H9 (cell line): Measurements from ENCODE around the gene GPRASP3. TPM values are rescaled to one million over a fixed set of nuclear protein-coding genes. Genes with fewer than 3 reads are reported as not detected.

Experiments used
- DNase-seq: peaks from one replicate; pipeline ENCODE4 v3.0.0-alpha.2; 2017
- H2AFZ ChIP-seq: one replicate; pipeline ENCODE4 v1.6.1; 2013; ENCODE audit warnings: mild to moderate bottlenecking, low read length, control low read depth, moderate library complexity
- H2AK5ac ChIP-seq: 2 replicates; pipeline ENCODE4 v1.6.1; 2013; ENCODE audit warnings: low read length, control low read depth, mixed read lengths; ENCODE audit not compliant: insufficient read length
- H2BK120ac ChIP-seq: one replicate; pipeline ENCODE4 v1.6.1; 2013; ENCODE audit warnings: low read depth, mild to moderate bottlenecking, low read length, control low read depth, inconsistent platforms; ENCODE audit not compliant: poor library complexity, severe bottlenecking
- H2BK12ac ChIP-seq: 2 replicates; pipeline ENCODE4 v1.6.1; 2013; ENCODE audit warnings: low read length, control low read depth, mixed read lengths, low read depth; ENCODE audit not compliant: insufficient read length
- H2BK15ac ChIP-seq: 2 replicates; pipeline ENCODE4 v1.6.1; 2013; ENCODE audit warnings: low read depth, low read length, control low read depth
- H2BK20ac ChIP-seq: one replicate; pipeline ENCODE4 v1.6.1; 2013; ENCODE audit warnings: low read depth, mild to moderate bottlenecking, low read length, control low read depth, inconsistent platforms; ENCODE audit not compliant: poor library complexity, severe bottlenecking
- H2BK5ac ChIP-seq: 2 replicates; pipeline ENCODE4 v1.6.1; 2013; ENCODE audit warnings: low read length, control low read depth, mixed read lengths; ENCODE audit not compliant: insufficient read length
- H3K14ac ChIP-seq: 2 replicates; pipeline ENCODE4 v1.6.1; 2013; ENCODE audit warnings: low read length, control low read depth; ENCODE audit not compliant: insufficient read depth
- H3K18ac ChIP-seq: 2 replicates; pipeline ENCODE4 v1.6.1; 2013; ENCODE audit warnings: low read depth, mild to moderate bottlenecking, mixed read lengths, low read length, control low read depth; ENCODE audit not compliant: insufficient read length
- H3K23ac ChIP-seq: 2 replicates; pipeline ENCODE4 v1.6.1; 2013; ENCODE audit warnings: low read length, control low read depth, mixed read lengths, low read depth; ENCODE audit not compliant: insufficient read length
- H3K23me2 ChIP-seq: 2 replicates; pipeline ENCODE4 v1.6.1; 2013; ENCODE audit warnings: low read depth, mild to moderate bottlenecking, mixed read lengths, low read length, control low read depth; ENCODE audit not compliant: insufficient read length, poor library complexity, severe bottlenecking
- H3K27ac ChIP-seq: 2 replicates; pipeline ENCODE4 v1.5.1; 2013; ENCODE audit warnings: low read length, control low read depth, mixed read lengths, low read depth; ENCODE audit not compliant: insufficient read length
- H3K27me3 ChIP-seq: 2 replicates; pipeline ENCODE4 v1.6.1; 2013; ENCODE audit warnings: low read length, control low read depth, inconsistent platforms; ENCODE audit not compliant: insufficient read depth
- H3K4ac ChIP-seq: 2 replicates; pipeline ENCODE4 v1.6.1; 2013; ENCODE audit warnings: low read depth, mild to moderate bottlenecking, control low read depth, inconsistent platforms, low read length, moderate library complexity
- H3K4me1 ChIP-seq: 2 replicates; pipeline ENCODE4 v1.6.1; 2013; ENCODE audit warnings: low read length, control low read depth, inconsistent platforms; ENCODE audit not compliant: insufficient read depth
- H3K4me2 ChIP-seq: 2 replicates; pipeline ENCODE4 v1.6.1; 2013; ENCODE audit warnings: low read length, control low read depth, mixed read lengths; ENCODE audit not compliant: insufficient read length, insufficient read depth
- H3K56ac ChIP-seq: 2 replicates; pipeline ENCODE4 v1.6.1; 2013; ENCODE audit warnings: low read depth, mild to moderate bottlenecking, mixed read lengths, low read length, control low read depth; ENCODE audit not compliant: insufficient read length
- H3K79me1 ChIP-seq: 2 replicates; pipeline ENCODE4 v1.6.1; 2013; ENCODE audit warnings: low read depth, mild to moderate bottlenecking, moderate library complexity, low read length, control low read depth, inconsistent platforms; ENCODE audit not compliant: insufficient read depth, poor library complexity, severe bottlenecking
- H3K79me2 ChIP-seq: 2 replicates; pipeline ENCODE4 v1.6.1; 2013; ENCODE audit warnings: low read length, control low read depth, inconsistent platforms; ENCODE audit not compliant: insufficient read depth
- H3K9ac ChIP-seq: 2 replicates; pipeline ENCODE4 v1.6.1; 2013; ENCODE audit warnings: low read length, control low read depth, mixed read lengths; ENCODE audit not compliant: insufficient read length; ENCODE audit errors: extremely low read depth
- H3K9me3 ChIP-seq: one replicate; pipeline ENCODE4 v1.6.1; 2013; ENCODE audit warnings: low read depth, low read length, inconsistent platforms; ENCODE audit not compliant: control insufficient read depth
- H3T11ph ChIP-seq: one replicate; pipeline ENCODE4 v1.6.1; 2013; ENCODE audit warnings: mild to moderate bottlenecking, low read length, control low read depth, inconsistent platforms
- H4K20me1 ChIP-seq: one replicate; pipeline ENCODE4 v1.6.1; 2013; ENCODE audit not compliant: control insufficient read depth, insufficient read length, insufficient read depth
- H4K5ac ChIP-seq: 2 replicates; pipeline ENCODE4 v1.6.1; 2013; ENCODE audit warnings: low read depth, mild to moderate bottlenecking, mixed read lengths, low read length, control low read depth; ENCODE audit not compliant: insufficient read length
- H4K8ac ChIP-seq: replicated peaks from 2 replicates; pipeline ENCODE4 v1.6.1; 2013; ENCODE audit warnings: low read length, control low read depth, mixed read lengths, low read depth; ENCODE audit not compliant: insufficient read length
- H4K91ac ChIP-seq: 2 replicates; pipeline ENCODE4 v1.6.1; 2013; ENCODE audit warnings: low read depth, mild to moderate bottlenecking, moderate library complexity, mixed read lengths, low read length, control low read depth; ENCODE audit not compliant: insufficient read length
- H3K27ac Mint-ChIP-seq, 3 experiments: 2 replicates in 2 of 3; 3 replicates in 1 of 3; pipeline ENCODE4 v1.8.0; 2020 to 2021; ENCODE audit warnings: mixed read lengths in 3 of 3, mild to moderate bottlenecking in 1 of 3, moderate library complexity in 1 of 3
- H3K27me3 Mint-ChIP-seq: 2 replicates; pipeline ENCODE4 v1.8.0; 2021; ENCODE audit warnings: low read depth, mild to moderate bottlenecking, moderate library complexity, mixed read lengths
- H3K36me3 Mint-ChIP-seq, 3 experiments: 2 replicates in 2 of 3; 3 replicates in 1 of 3; pipeline ENCODE4 v1.8.0; 2020 to 2021; ENCODE audit warnings: low read depth in 3 of 3, mixed read lengths in 3 of 3; ENCODE audit not compliant: insufficient read depth in 1 of 3
- H3K4me1 Mint-ChIP-seq, 2 experiments: 2 replicates each; pipeline ENCODE4 v1.8.0; 2020; ENCODE audit warnings: mixed read lengths in 2 of 2
- H3K4me3 Mint-ChIP-seq, 2 experiments: 2 replicates in 1 of 2; 3 replicates in 1 of 2; pipeline ENCODE4 v1.8.0; 2020 to 2021; ENCODE audit warnings: mild to moderate bottlenecking in 2 of 2, mixed read lengths in 2 of 2, moderate library complexity in 1 of 2
- H3K9me3 Mint-ChIP-seq, 2 experiments: 2 replicates in 1 of 2; 3 replicates in 1 of 2; pipeline ENCODE4 v1.8.0; 2020; ENCODE audit warnings: mild to moderate bottlenecking in 2 of 2, mixed read lengths in 2 of 2, moderate library complexity in 1 of 2
- CTCF ChIP-seq: fragments of 200-600 bp; sonication (generic); conservative IDR thresholded peaks from 3 replicates; pipeline ENCODE4 v1.8.0; 2021; ENCODE audit warnings: antibody characterized with exemption, mild to moderate bottlenecking
- WGBS: extraction: QIAGEN DNeasy Blood & Tissue Kit; methylation state at CpG from one replicate; pipeline ENCODE4 v1.1.7; 2013; ENCODE audit warnings: missing lambda C conversion rate, low lambda C conversion rate, mixed read lengths; ENCODE audit not compliant: insufficient read length; ENCODE audit errors: extremely low coverage; 5-methylcytosine and 5-hydroxymethylcytosine counted together
- total RNA-seq: library from RNA; stranded (reverse); gene quantifications from 2 replicates; pipeline ENCODE4 v1.2.1, GENCODE V29; 2021

GPRASP3 gene
- total RNA-seq, 1 experiment from 2014 or later = 4.8 TPM

GRCh38 chrX:102744307-102744706 lies 23.8 kb downstream of the GPRASP3 start:
- H3K79me2 ChIP-seq = no peaks in the 10 kb centered on the region
- DNase-seq = no peak
- Mint-ChIP-seq H3K4me3 (peak overlapping the region in 1 of 2 experiments; percentile 17; a peak in 2 of 5 replicates), H3K36me3 (peaks cover 0 to 8% (median 0%) of the 10 kb centered on the region in 3 experiments; a peak in 4 of 7 replicates), H3K27me3 (peaks cover 2% of the 10 kb centered on the region; the same call in 1 of the 2 replicates), H3K4me1 (peaks cover 13 to 17% of the 10 kb centered on the region in 2 experiments), H3K9me3 (peaks cover 69 to 70% of the 10 kb centered on the region in 2 experiments), H3K27ac (no peak overlapping the region; a peak in 1 of 7 replicates)
- H2BK5ac ChIP-seq = no peak overlapping the region
- H3K14ac ChIP-seq = no peak overlapping the region
- no peak for TF ChIP-seq CTCF
- no peak overlapping the region for H3K4ac ChIP-seq
- H4K8ac ChIP-seq = no peak overlapping the region
- H3K27me3 ChIP-seq = no peaks in the 10 kb centered on the region
- no peak overlapping the region for H2BK15ac ChIP-seq
- H3K23me2 ChIP-seq = no peaks in the 10 kb centered on the region
- H4K20me1 ChIP-seq = no peaks in the 10 kb centered on the region
- no peak overlapping the region for H2BK20ac ChIP-seq
- H3K56ac ChIP-seq = no peak overlapping the region
- H3K9me3 ChIP-seq = peaks cover 29% of the 10 kb centered on the region
- no peak overlapping the region for H4K5ac ChIP-seq
- H3K23ac ChIP-seq = no peak overlapping the region
- no peak overlapping the region for H2AK5ac ChIP-seq
- no peak overlapping the region for H4K91ac ChIP-seq
- H3T11ph ChIP-seq = no peak overlapping the region
- no peak overlapping the region for H3K18ac ChIP-seq
- H2BK12ac ChIP-seq = no peak overlapping the region
- no peaks in the 10 kb centered on the region; the same call in 1 of the 2 replicates for H3K4me1 ChIP-seq
- no peak overlapping the region for H2AFZ ChIP-seq
- no peak overlapping the region for H3K27ac ChIP-seq
- no peak overlapping the region for H2BK120ac ChIP-seq
- H3K4me2 ChIP-seq = no peak overlapping the region
- no peak overlapping the region for H3K9ac ChIP-seq
- no peaks in the 10 kb centered on the region for H3K79me1 ChIP-seq
- no CpG with 5 or more reads among the region's 1 CpG for WGBS
